HG02970 (cell line): ENCODE measurements around the gene CFAP410.
A peak's percentile ranks its signal among the peaks of the same experiment; 100 is the strongest.

Experiments
- ATAC-seq: cut with Tn5 transposase; IDR thresholded peaks from one replicate; pipeline ENCODE4 v1.9.1; 2021; ENCODE audit warnings: mild to moderate bottlenecking, moderate library complexity, moderate number of reproducible peaks; ENCODE audit not compliant: unreplicated experiment, low FRiP score

CFAP410 gene

GRCh38 chr21:44301961-44302406, 37.2 kb downstream of the CFAP410 start:
- no peak for ATAC-seq

- ATAC-seq = no peak
Measured at GRCh38 chr21:44301141-44301540, 38.0 kb downstream of the CFAP410 start.

DNA sequence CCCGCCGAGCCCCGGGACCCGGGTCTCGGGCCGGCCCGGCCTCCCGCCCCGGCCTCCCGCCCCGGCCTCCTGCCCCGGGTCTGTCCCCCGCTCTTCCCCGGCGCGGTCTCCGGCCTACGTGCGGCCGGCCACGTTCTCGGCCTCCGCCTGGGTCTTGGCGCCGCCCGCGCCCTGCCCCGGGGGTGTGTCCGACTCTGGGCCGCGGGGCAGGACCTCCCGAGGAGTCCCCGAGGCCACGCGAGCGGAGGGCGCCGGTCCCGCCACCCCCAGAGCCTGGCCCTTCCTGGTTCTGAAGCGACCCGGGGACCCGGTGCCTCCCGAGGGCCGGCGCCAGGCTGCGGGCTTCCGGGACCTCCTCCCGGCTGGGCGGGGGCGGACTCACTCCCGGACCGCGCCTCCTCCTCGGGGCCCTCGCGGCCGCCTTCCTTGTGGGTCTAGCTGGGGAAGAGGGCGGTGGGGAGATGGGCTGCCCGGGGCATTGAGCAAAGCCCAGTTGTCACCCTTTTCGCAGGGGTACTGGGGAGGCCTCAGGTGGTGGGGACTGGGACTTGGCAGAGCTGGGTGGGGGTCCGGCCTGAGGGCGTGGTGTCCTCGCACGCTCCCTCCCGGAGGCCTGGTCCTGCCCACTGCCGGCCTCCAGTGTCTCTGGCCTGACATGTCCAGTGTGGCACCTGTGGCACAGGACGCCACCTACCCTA, 38.8 kb downstream of the CFAP410 start:
- peak; percentile 25 for ATAC-seq

- peak; percentile 42 for ATAC-seq
Measured at GRCh38 chr21:44299458-44300261, 39.5 kb downstream of the CFAP410 start, which contains the start of gene PFKL. TSS of gene PFKL (plus strand) at chr21:44300053. CDS start at chr21:44300106, 53 bp downstream.

DNA sequence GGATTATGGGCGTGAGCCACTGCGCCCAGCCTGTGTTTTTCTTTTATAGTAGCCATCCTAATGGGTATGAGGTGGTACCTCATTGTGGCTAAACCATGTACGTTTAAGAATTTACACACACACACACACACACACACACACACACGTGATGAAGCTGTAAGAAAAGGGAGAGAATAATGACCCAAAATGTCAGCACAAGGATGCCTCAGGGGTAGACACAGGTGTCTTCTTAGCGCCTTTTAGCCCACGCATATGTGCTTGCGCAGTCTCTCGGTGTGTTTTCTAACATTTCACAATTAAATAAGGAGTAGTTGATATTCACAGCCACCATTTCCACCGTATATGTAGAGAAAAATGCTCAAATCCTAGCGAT, 40.1 kb downstream of the CFAP410 start:
- no peak for ATAC-seq

DNA sequence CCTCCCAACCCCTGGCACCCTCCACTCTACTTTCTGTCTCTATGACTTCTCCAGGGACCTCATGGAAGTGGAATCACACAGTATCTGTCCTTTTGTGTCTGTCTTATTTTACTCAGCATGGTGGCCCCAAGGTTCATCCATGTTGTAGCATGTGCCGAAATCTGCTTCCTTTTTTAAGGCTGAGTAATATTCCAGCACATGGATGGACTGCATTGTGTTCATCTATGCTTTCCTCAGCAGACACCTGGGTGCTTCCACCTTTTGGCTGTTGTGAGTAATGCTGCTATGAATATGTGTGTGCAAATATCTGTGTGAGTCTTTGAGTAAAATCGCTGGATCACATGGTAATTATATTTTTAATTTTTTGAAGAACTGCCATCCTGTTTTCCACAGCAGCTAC, 40.9 kb downstream of the CFAP410 start:
- no peak for ATAC-seq

- ATAC-seq = no peak
Measured at GRCh38 chr21:44297525-44298290, 41.5 kb downstream of the CFAP410 start.

DNA sequence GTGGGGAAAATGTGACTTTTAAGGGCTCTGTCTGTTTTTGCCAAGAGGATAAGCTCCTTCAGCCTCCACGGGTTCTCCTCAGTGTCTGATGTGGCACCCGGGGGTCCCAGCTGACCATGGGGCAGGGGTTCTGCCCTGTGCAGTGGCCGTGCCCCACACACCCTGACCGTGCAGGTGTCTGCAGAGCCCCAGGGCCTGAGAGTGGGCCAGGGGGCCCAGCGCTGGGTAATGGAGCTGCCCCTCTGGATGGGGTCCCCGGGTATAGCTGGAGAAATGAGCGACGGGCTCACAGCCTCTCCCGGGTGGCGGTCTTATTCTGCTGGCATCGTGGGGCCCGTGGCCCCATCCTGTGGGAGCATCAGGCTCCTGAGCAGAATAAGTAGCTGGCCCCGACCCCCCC, 42.3 kb downstream of the CFAP410 start:
- ATAC-seq = no peak

DNA sequence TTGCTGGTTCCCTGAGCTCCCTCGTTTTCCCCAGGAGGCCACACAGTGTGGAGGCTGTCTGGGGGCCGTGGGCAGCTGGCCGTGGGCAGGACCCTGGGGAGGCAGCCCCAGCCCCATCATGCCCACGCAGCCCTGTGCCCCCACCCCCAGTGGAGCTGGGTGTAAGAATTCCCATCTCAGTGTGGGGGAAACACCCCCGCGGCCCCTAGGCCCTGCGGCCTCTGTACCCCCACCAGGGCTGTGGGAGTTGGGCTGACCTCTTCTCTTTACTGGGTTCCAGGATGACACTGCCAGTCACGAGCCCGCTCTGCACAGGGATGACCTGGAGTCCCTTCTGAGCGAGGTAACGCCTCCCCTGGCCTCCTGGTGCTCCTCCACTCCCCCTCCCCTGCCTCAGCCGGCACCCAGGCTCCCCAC, 43.1 kb downstream of the CFAP410 start:
- no peak for ATAC-seq

DNA sequence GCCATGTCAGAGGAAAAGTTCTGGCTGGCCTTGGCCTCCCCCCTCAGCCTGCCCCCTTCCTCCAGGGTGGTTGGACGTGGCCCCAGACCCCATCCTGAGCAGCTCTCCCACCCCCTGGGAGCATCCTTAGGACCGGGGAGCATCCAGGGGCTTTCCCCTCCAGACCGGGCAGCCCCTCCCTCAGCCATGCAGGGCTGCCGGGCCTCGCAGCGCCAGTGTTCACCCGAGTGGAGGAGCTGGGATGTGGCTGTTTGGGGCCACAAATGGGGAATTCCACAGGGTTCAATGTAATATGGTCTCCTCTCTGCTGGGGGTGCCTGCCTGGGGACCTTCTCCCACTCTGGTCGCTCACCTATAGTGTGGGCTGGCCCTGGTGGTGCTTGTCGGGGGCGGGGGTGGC, 43.5 kb downstream of the CFAP410 start:
- ATAC-seq = no peak

DNA sequence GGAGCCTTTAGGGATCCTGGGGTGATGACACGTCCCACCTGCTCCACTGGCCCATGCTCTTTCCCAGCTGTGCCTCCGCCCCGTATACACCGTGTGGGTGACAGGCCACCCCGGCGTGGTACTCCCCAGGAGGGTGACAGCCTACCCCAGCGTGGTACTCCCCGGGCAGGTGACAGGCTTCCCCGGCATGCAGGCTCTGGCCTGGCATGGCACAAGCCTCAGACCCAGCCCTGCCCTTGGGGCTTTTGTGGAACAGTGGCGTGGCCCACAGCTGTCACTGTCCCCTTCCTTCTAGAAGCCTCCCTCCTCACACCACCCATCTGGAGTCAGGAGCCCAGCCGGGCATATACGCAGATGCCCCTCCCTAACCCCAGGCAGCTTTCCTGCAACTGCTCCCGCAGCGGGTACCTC, 44.0 kb downstream of the CFAP410 start:
- no peak for ATAC-seq

DNA sequence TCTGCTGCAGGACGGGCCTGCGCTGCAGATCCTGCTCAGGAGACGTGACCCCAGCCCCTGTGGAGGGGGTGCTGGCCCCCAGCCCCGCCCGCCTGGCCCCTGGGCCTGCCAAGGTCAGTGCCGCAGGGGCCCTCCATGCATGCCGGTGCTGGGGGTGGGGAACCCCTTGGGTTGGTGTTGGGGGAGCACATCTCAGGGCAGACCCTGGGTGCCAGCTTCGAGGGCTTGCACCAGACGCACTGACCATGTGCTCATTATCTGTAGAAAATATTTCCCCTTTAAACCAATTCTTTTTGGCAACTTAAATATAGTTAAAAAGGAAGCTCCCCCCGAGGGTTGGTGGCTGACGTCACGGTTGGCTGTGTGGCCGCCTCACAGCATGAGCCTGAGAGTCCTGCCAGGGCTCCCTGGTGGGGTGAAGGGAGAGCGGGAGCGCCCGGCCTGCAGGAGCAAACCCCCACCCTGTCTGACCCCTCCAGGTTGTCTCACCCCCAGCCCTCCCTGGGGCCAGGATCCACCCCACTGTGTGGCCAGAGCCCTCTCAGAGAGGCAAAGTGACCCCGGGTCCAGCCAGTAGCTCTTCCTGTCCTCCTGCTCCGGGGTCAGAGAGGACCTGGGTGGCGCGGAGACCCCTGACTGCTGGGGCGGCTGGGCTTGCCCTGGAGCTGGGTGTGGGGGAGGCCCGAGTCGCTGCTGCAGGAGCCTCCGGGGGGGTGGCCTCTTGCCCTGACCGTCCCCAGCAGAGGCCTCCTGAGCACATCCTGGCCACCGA, 44.6 kb downstream of the CFAP410 start:
- ATAC-seq = no peak

GRCh38 chr21:44293551-44294231, 45.5 kb downstream of the CFAP410 start:
- no peak for ATAC-seq

GRCh38 chr21:44292812-44293195, 46.4 kb downstream of the CFAP410 start:
- ATAC-seq = no peak

GRCh38 chr21:44291936-44292811, 47.0 kb downstream of the CFAP410 start:
- ATAC-seq = no peak

DNA sequence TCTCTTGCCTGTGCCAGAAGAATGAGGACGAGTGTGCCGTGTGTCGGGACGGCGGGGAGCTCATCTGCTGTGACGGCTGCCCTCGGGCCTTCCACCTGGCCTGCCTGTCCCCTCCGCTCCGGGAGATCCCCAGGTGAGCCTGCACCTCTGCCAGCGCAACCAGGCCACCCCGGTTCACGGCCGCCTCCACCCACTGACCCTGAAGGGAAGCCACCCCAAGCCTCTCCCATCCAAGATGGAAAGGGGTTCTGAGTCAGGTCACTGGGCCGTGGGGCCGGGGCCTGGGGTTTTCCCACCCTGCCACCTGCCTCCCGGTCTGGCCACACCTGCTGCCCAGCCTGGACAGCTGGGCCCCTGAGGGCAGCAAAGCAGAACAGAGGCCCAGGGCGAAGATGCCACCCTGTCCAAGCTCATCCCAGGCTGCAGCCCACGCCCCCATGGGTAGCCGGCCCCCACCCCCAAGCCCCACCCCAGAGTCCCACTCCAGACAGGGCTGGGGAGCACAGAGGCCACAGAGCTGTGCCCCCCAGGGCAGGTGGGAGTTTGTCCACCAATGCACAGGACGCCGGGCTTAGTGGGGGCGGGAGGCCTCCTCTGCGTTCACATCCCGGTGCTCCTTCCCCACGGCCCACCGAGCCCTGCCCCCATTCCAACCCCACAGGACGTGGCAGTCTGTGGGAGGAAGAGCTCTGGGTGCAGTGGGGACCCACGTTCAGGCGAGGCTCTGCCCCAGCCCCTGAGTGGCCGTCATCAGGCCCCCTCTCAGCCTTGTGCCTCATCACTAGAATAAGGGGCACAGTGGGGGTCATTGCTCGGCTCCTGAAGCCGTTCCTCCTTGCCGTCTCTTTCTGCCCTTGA, 47.9 kb downstream of the CFAP410 start:
- ATAC-seq = no peak

GRCh38 chr21:44290327-44291077, 48.7 kb downstream of the CFAP410 start:
- no peak for ATAC-seq
